ENCODE data around the gene C16orf92.

GRCh38 chr16:30003670-30004423 lies 19.2 kb upstream of the C16orf92 start:
- no peak for TF ChIP-seq POLR2A (IDR thresholded peaks at IDR 0.05)
- TF ChIP-seq, protein P1, sequence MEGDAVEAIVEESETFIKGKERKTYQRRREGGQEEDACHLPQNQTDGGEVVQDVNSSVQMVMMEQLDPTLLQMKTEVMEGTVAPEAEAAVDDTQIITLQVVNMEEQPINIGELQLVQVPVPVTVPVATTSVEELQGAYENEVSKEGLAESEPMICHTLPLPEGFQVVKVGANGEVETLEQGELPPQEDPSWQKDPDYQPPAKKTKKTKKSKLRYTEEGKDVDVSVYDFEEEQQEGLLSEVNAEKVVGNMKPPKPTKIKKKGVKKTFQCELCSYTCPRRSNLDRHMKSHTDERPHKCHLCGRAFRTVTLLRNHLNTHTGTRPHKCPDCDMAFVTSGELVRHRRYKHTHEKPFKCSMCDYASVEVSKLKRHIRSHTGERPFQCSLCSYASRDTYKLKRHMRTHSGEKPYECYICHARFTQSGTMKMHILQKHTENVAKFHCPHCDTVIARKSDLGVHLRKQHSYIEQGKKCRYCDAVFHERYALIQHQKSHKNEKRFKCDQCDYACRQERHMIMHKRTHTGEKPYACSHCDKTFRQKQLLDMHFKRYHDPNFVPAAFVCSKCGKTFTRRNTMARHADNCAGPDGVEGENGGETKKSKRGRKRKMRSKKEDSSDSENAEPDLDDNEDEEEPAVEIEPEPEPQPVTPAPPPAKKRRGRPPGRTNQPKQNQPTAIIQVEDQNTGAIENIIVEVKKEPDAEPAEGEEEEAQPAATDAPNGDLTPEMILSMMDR (IDR thresholded peaks at IDR 0.05): no peak
- no peak for TF ChIP-seq POLR2AphosphoS5 (IDR thresholded peaks at IDR 0.05)
